ENCODE results near the gene LRP1-AS.
A peak's percentile ranks its signal among the peaks of the same experiment; 100 is the strongest.

Gene LRP1-AS

DNA sequence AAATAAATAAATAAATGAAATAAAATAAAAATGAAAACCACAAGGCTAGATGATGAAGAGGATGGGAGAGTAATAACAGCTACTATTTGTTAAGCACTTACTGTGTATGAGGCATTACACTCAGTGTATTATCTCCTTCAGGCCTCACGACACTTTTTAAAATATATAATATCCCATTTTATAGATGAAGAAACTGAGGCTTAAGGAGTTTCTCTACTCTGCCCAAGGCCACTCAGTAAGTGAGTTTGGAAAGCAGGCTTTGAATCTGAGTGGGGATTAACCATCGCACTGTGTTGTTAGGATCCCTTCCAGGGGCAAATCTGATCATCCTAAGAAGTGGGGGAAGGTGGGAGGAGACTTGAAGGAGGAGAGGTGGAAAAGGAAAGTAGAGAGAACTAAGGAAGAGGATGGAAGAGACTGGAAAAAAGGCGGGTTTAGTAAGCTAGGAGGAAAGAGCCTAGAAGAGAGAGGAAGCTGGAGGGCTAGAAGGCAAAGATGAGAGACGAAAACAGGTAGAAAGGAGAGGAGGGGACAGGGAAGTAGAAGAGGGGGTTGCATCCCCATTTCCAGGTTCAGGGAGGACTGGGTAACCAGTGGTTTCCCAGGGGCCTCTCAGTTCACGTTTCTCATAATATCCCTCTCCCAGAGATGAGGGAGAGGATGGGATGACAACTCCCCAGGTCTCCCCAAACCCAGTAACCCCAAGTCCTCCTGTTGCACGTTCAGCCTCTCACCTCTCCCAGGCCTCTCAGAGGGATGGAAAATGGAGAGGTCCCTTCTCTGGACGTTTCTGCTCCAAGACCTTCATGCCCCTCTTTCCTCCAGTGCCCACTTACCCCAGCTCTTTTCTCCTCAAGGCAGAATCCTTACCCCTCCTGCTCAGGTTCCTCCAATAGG, 38.0 kb downstream of the LRP1-AS start:
- Histone ChIP-seq H3K4me1 (ENCODE audit: control insufficient read depth, low read depth, low read length) (peaks cover 24% of the 10 kb centered on the region), H3K36me3 (ENCODE audit: control insufficient read depth, low read depth, low read length) (peaks cover 14% of the 10 kb centered on the region), H3K27ac (ENCODE audit: low read length) (peak overlapping the region; percentile 7), H3K27me3 (ENCODE audit: control insufficient read depth, insufficient read depth, low read length) (no peaks in the 10 kb centered on the region), H3K9me3 (ENCODE audit: control insufficient read depth, low read depth, low read length) (no peaks in the 10 kb centered on the region), H3K4me3 (ENCODE audit: low read length) (peak overlapping the region; percentile 57), H3K9ac (ENCODE audit: low read length) (peak overlapping the region; percentile 72)

DNA sequence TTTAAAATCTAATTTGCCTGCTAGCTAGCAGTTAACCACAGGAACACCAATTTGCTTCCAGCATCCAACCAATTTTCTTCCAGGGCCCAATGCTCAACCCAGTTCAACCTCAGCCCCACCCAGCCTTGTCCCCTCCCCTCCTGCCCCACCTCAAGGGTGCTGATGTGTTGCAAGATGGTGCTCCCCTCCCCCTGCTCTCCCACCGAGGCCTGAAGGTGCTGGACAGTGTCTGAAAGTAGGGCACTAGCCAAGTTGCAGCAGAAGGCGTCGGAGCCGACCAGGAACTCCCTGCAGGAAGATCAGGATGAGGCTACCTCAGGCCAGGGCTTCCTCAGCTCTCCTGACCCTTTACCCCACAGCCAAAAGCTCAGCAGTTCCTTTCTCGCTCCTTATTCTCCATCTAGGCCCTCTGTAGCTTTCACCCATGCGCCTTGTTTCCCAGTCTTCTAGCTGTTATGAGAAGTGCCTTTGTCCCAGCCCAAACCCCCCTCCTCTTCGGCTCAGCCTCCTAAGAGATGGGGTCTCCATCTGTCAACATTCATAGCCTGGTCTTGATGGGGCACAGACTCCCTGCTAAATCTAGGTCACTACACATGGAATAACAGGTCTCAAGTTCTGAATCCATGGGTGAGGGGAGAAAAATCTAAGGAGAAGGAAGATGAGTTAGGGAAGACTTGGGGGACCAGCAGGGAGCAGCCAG, 39.8 kb downstream of the LRP1-AS start:
- Histone ChIP-seq H3K27ac (ENCODE audit: low read length) (no peak overlapping the region), H3K9ac (ENCODE audit: low read length) (no peak overlapping the region)

DNA sequence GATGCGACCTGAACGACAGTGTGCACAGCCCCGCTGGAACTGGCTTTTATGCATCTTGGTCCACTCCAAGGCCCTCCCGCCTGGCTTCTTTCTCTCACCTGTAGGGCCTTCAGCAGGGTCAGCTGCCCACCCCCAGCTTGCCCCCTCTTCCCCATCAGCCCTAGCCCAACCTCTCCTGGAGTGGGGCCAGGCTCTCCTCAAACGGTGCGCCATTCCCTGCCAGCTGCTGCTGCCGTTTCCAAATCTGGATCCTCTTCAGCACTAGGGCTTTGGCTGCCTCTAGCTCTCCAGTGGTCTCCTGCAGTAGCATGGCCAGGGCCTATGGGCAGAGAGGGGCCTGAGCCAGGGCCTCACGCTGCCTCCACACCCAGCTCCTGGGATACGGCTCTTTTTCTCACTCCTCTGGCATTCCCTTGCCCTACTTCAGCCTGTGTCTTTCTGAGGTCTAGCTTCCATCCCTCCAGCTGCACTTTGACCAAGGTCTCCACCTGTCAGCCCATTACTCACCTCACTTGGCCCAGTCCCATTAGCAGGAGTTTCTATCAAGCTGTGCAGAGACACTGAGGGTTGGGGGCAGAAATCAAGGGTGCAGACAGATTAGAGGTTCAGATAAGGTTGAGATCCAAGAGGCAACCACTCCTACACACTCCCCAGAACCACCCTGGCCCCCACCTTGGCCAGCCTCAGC, 41.3 kb downstream of the LRP1-AS start:
- H3K27ac ChIP-seq (ENCODE audit: low read length), result no peak overlapping the region
- peaks cover 18% of the 10 kb centered on the region for H3K36me3 ChIP-seq (ENCODE audit: control insufficient read depth, low read depth, low read length)
- H3K27me3 ChIP-seq (ENCODE audit: control insufficient read depth, insufficient read depth, low read length), result no peaks in the 10 kb centered on the region

More for the DNA sequence above, 39.8 kb downstream of the LRP1-AS start:
- Histone ChIP-seq H3K36me3 (ENCODE audit: control insufficient read depth, low read depth, low read length) (peaks cover 18% of the 10 kb centered on the region), H3K27me3 (ENCODE audit: control insufficient read depth, insufficient read depth, low read length) (no peaks in the 10 kb centered on the region), H3K4me1 (ENCODE audit: control insufficient read depth, low read depth, low read length) (peaks cover 24% of the 10 kb centered on the region), H3K9me3 (ENCODE audit: control insufficient read depth, low read depth, low read length) (no peaks in the 10 kb centered on the region), H3K4me3 (ENCODE audit: low read length) (no peak overlapping the region)

DNA sequence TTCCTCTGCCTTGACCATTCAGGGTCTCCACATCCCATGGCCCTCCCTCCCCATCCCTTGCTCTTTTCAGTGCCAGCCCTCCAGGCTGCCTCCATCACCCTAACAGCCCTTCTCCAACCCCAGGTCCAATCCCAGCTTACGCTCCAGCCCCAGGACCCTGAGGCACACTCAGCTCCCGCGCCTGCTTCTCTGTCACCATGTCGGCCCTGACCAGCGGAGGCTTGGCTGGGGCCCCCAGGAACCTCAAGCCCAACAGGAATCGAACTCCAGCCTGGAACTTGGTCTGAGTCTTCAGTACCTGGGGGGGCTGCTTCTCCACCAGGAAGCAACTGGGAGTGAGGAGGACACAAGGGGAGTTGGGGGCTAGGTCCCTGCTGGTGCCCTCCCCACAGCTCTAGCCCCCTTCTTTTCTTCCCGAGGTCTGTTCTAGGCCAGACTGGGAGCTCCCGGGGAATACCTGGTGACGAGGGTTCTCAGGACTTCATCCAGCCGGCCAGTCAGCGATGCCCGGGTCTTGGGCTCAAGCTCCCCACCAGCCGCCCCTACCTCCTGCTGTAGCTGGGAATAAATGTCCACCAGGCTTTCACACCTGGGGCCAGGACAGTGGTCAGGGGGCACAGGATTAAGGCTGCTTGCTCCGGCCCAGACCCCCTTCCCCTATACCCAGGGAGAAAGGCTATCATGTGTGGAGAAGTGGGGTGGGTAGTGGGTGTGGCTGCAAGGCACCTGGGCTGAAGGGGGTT, 42.2 kb downstream of the LRP1-AS start:
- Histone ChIP-seq H3K9ac (ENCODE audit: low read length) (no peak overlapping the region), H3K27ac (ENCODE audit: low read length) (no peak overlapping the region)

More for the DNA sequence above, 41.3 kb downstream of the LRP1-AS start:
- H3K4me3 ChIP-seq (ENCODE audit: low read length), result no peak overlapping the region
- H3K9ac ChIP-seq (ENCODE audit: low read length), result no peak overlapping the region
- no peaks in the 10 kb centered on the region for H3K9me3 ChIP-seq (ENCODE audit: control insufficient read depth, low read depth, low read length)
- H3K4me1 ChIP-seq (ENCODE audit: control insufficient read depth, low read depth, low read length), result peaks cover 17% of the 10 kb centered on the region

DNA sequence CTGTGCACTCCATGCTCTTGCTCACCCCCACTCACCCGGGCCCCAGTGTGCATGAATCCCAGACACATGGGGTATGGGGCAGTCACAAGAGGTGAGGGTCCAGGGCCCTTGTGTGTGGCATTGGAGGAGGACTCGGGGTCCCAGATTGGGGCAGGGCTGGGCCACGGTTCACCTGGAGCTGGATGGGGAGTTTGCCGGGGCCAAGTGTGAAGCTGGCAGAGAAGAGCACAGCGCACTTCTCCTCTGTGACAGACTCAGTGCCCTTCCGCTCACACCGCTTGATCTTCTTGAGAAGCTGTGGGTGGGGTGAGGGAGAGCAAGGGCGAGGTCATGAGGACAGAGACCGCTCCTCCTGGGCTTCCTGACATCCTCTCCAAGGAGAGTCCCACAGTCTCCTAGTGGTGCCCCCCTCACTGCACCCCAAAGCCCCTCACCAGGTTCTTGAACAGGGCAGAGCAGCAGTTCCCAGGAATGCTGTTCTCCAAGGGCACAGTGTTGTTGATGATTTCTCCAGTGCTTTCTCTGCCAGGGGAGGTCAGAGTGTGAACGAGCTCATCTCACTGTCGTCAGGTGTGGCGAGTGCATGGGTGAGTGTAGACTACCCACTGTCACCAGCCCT, 43.0 kb downstream of the LRP1-AS start:
- no peak overlapping the region for H3K27ac ChIP-seq (ENCODE audit: low read length)
- no peaks in the 10 kb centered on the region for H3K9me3 ChIP-seq (ENCODE audit: control insufficient read depth, low read depth, low read length)
- no peaks in the 10 kb centered on the region for H3K27me3 ChIP-seq (ENCODE audit: control insufficient read depth, insufficient read depth, low read length)
- peaks cover 18% of the 10 kb centered on the region for H3K36me3 ChIP-seq (ENCODE audit: control insufficient read depth, low read depth, low read length)
- no peak overlapping the region for H3K9ac ChIP-seq (ENCODE audit: low read length)
- H3K4me3 ChIP-seq (ENCODE audit: low read length), result no peak overlapping the region
- peaks cover 2% of the 10 kb centered on the region for H3K4me1 ChIP-seq (ENCODE audit: control insufficient read depth, low read depth, low read length)

More for the DNA sequence above, 42.2 kb downstream of the LRP1-AS start:
- H3K9me3 ChIP-seq (ENCODE audit: control insufficient read depth, low read depth, low read length), result no peaks in the 10 kb centered on the region
- H3K36me3 ChIP-seq (ENCODE audit: control insufficient read depth, low read depth, low read length), result peaks cover 18% of the 10 kb centered on the region
- H3K27me3 ChIP-seq (ENCODE audit: control insufficient read depth, insufficient read depth, low read length), result no peaks in the 10 kb centered on the region
- no peak overlapping the region for H3K4me3 ChIP-seq (ENCODE audit: low read length)
- H3K4me1 ChIP-seq (ENCODE audit: control insufficient read depth, low read depth, low read length), result peaks cover 9% of the 10 kb centered on the region

DNA sequence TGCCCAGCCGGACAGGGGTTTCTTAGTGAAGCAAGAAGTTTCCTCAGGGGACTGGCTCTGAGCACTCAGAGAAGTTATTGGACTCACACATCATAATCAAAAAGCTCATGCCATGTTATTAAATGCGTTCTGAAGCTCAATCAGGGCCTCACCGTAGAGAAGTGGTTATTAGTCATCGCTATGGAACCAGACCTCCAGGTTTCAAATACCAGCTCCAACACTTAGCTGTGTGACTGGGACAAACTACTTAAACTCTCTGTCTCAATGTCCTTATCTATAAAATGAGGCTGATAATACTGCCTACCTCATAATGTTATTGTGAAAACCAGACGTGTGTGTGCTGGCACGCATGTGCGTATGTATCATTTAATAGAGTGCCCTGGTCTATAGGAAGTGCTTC, 43.6 kb downstream of the LRP1-AS start:
- H3K4me3 ChIP-seq (ENCODE audit: low read length), result no peak overlapping the region
- no peak overlapping the region for H3K9ac ChIP-seq (ENCODE audit: low read length)
- H3K36me3 ChIP-seq (ENCODE audit: control insufficient read depth, low read depth, low read length), result peaks cover 18% of the 10 kb centered on the region
- no peaks in the 10 kb centered on the region for H3K9me3 ChIP-seq (ENCODE audit: control insufficient read depth, low read depth, low read length)
- H3K27me3 ChIP-seq (ENCODE audit: control insufficient read depth, insufficient read depth, low read length), result no peaks in the 10 kb centered on the region
- H3K4me1 ChIP-seq (ENCODE audit: control insufficient read depth, low read depth, low read length), result no peaks in the 10 kb centered on the region
- H3K27ac ChIP-seq (ENCODE audit: low read length), result no peak overlapping the region

DNA sequence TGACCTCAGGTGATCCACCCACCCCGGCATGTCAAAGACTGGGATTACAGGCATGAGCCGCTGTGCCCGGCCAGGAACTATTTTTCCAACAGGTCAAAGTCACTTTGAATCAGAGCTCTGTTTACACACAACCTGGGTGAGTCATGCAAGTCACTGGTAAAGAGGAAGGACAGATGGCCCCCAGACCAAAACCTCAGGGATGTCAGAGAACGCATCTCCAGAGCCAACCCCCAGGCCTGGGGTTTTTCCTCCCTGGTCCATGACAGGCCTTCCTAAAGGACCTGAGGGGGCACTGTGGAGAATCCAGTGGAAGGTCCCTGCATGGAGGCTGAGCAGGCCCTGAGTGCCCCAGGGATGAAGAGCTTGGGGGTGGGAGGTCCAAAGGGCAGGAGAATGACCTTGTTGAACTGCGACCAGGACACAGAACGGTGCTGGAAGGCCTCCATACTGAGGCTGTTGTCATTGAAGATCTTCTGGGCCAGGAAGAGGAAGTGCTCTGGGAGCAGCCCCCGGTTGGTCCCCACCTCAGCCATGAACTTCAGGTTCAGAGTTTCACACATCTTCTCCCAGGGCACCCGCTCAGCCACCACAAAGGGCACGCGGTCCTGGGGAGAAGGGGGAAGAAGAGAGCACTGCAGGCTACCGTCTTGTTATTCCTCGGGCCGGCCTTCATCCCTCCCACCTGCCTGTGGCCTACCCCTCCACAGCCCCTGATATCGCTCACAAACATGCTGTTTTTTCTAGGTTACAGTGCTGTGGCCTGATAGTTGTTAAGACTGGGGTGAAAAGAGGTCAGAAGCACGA, 45.3 kb downstream of the LRP1-AS start:
- Histone ChIP-seq H3K36me3 (ENCODE audit: control insufficient read depth, low read depth, low read length) (peaks cover 16% of the 10 kb centered on the region), H3K4me1 (ENCODE audit: control insufficient read depth, low read depth, low read length) (no peaks in the 10 kb centered on the region), H3K9me3 (ENCODE audit: control insufficient read depth, low read depth, low read length) (no peaks in the 10 kb centered on the region), H3K9ac (ENCODE audit: low read length) (peak overlapping the region; percentile 24), H3K4me3 (ENCODE audit: low read length) (no peak overlapping the region), H3K27me3 (ENCODE audit: control insufficient read depth, insufficient read depth, low read length) (no peaks in the 10 kb centered on the region), H3K27ac (ENCODE audit: low read length) (peak overlapping the region; percentile 59)

DNA sequence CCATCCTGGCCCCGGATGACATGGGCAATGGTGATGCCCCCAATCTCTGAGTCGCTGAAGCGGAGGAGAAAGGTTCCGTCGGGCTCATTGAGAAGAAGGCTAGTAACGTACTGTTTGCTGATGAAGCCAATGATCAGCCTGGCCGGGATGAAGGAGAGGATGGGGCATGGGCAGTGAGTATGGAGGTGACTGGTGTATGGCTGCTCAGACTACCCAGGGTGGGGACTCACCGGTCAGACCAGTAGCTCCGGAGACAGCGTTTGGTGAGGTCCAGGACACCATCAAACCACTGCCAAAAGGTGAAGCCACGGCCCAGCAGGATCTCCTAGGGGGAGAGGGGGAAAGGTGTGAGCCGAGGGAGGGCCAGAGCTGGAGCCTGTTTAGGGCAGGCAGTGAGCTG, 47.7 kb downstream of the LRP1-AS start:
- Histone ChIP-seq H3K27me3 (ENCODE audit: control insufficient read depth, insufficient read depth, low read length) (no peaks in the 10 kb centered on the region), H3K36me3 (ENCODE audit: control insufficient read depth, low read depth, low read length) (peaks cover 17% of the 10 kb centered on the region), H3K4me1 (ENCODE audit: control insufficient read depth, low read depth, low read length) (peaks cover 2% of the 10 kb centered on the region), H3K4me3 (ENCODE audit: low read length) (no peak overlapping the region), H3K27ac (ENCODE audit: low read length) (no peak overlapping the region), H3K9ac (ENCODE audit: low read length) (no peak overlapping the region), H3K9me3 (ENCODE audit: control insufficient read depth, low read depth, low read length) (no peaks in the 10 kb centered on the region)

DNA sequence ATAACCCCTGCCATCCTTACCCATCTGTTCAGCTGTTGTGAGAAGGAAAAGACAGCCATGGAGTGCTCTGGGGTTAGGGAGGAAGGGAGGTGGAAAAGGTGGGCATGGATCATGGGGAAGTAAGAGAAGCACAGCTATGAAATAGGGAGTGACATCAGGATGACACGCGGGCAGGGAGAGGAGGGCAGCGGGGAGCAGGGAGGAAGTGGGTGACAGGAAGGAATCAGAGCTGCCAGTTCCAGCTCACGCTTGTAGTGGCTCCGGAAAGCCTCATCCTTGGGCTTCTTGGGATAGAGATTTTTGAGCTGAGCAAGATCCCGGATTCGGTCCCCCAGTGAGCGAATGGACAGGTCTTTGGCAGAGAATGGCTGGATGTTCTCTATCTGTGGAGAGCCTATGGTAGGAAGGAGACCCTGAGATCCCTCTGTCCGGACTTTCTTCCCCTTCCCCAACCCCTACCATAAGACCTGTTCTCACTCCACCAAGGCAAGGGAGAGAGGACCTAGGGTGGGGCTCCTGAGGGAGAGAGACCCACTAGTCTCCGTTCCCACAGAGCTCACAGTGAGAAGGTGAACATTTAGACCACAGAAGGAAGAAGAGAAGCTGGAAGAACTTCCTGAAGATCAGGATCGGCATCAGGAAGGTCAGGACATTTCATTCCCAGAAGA, 48.2 kb downstream of the LRP1-AS start:
- Histone ChIP-seq H3K4me1 (ENCODE audit: control insufficient read depth, low read depth, low read length) (peaks cover 8% of the 10 kb centered on the region), H3K36me3 (ENCODE audit: control insufficient read depth, low read depth, low read length) (peaks cover 21% of the 10 kb centered on the region)

DNA sequence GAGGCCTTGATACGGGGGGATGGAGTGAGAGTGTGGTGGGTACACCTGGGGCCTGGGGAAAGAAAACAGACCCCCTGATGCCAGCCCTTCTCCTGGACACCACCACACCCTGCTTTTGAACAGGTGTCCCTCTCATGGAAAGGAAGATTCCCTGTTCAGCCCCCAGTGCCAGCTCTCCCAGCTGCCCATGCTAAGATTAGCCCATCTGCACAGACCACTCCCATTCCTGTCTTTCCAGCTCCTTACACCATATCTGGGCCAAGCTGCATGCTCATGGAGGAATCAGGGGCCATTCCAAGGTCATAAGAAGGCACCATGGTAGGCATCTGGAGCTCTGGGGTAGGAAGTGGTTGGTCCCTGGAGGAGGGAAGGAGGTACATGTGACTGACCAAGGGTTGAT, 48.9 kb downstream of the LRP1-AS start:
- no peak overlapping the region for H3K4me3 ChIP-seq (ENCODE audit: low read length)
- peaks cover 12% of the 10 kb centered on the region for H3K4me1 ChIP-seq (ENCODE audit: control insufficient read depth, low read depth, low read length)
- peaks cover 18% of the 10 kb centered on the region for H3K36me3 ChIP-seq (ENCODE audit: control insufficient read depth, low read depth, low read length)
- no peak overlapping the region for H3K27ac ChIP-seq (ENCODE audit: low read length)
- H3K27me3 ChIP-seq (ENCODE audit: control insufficient read depth, insufficient read depth, low read length), result no peaks in the 10 kb centered on the region
- H3K9ac ChIP-seq (ENCODE audit: low read length), result no peak overlapping the region
- H3K9me3 ChIP-seq (ENCODE audit: control insufficient read depth, low read depth, low read length), result no peaks in the 10 kb centered on the region

More for the DNA sequence above, 48.2 kb downstream of the LRP1-AS start:
- no peak overlapping the region for H3K4me3 ChIP-seq (ENCODE audit: low read length)
- H3K27me3 ChIP-seq (ENCODE audit: control insufficient read depth, insufficient read depth, low read length), result no peaks in the 10 kb centered on the region
- no peaks in the 10 kb centered on the region for H3K9me3 ChIP-seq (ENCODE audit: control insufficient read depth, low read depth, low read length)
- H3K9ac ChIP-seq (ENCODE audit: low read length), result no peak overlapping the region
- H3K27ac ChIP-seq (ENCODE audit: low read length), result no peak overlapping the region

Data from iPS-18a (cell line).